ENCODE data around the gene NUMBL. TPM values are rescaled to one million over a fixed set of nuclear protein-coding genes. Genes with fewer than 3 reads are reported as not detected.

NUMBL gene
- total and polyA plus RNA-seq, 2 of the 4 experiments (the other 2 are of a cell fraction), result 6.3 to 29.0 TPM

DNA sequence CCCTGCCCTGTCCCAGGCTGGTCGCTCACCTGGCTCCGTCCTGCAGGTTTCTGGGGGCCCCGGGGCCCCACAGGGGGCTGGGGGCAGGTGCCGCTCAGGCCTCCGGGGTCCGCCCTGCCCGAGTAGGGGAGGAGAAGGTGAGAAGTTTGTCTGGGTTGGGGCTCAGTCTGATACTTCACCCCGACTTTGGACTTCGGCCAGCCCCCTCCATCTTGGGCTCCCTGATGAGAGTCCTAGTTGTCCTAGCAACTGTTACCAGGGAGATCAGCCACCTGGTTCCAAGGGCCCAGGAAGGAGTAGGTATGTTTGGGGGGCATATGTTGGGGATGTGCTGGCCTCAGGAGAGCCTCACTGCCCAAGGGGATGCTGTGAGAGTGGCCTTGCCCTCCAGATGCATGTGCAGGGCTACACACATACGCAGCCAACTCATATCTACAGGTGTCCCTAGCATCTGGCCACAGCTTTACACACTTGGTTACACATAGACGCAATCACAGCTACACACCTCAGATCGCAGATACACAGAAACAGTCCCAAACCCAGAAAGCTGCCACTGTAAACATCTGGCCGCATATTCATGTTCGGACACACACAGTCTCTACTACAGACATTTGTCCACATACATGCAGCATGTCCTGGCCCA, 3.4 kb downstream of the NUMBL start:
- Histone ChIP-seq H3K14ac (replicated peaks; ENCODE audit: low read depth, low read length) (peak overlapping the region; percentile 70), H2AFZ (replicated peaks; ENCODE audit: low read length, poor library complexity) (peak overlapping the region; percentile 73), H3K27me3 (ENCODE audit: control insufficient read depth, insufficient read depth, low read length) (no peaks in the 10 kb centered on the region), H3K27ac (ENCODE audit: insufficient read depth, low read length) (no peak overlapping the region), H4K91ac (ENCODE audit: insufficient read depth, low read depth, low read length) (peak overlapping the region; percentile 5; the same call in 1 of the 2 replicates), H4K8ac (ENCODE audit: low read depth in 2 of 2, low read length in 2 of 2) (peak overlapping the region in 1 of 2 experiments; percentile 63; a peak in 2 of 4 replicates), H2BK20ac (ENCODE audit: low read depth, low read length) (no peak overlapping the region), H4K20me1 (ENCODE audit: insufficient read depth, low read length) (peaks cover 44% of the 10 kb centered on the region), H2BK120ac (ENCODE audit: low read depth, low read length) (no peak overlapping the region), H3K4me1 (ENCODE audit: control insufficient read depth, insufficient read depth, low read length) (peaks cover 17% of the 10 kb centered on the region), H3K79me1 (ENCODE audit: low read depth in 1 of 2, low read length in 2 of 2) (peaks cover 35 to 76% of the 10 kb centered on the region in 2 experiments), H3K4me3 (ENCODE audit: insufficient read depth, low read depth, low read length) (no peak overlapping the region), H3K4me2 (ENCODE audit: low read depth, low read length) (peak overlapping the region; percentile 98), H3K56ac (ENCODE audit: extremely low read depth, insufficient read depth, low read length) (no peak overlapping the region), H3K23ac (ENCODE audit: low read depth, low read length) (peak overlapping the region; percentile 40; the same call in 1 of the 2 replicates), H3K9me1 (ENCODE audit: insufficient read depth, low read length) (peaks cover 33% of the 10 kb centered on the region), H4K5ac (ENCODE audit: low read depth, low read length) (no peak overlapping the region), H2BK5ac (ENCODE audit: low read depth, low read length, poor library complexity, severe bottlenecking) (no peak overlapping the region), H3K9ac (ENCODE audit: low read depth, low read length) (no peak overlapping the region), H3K4ac (ENCODE audit: low read depth, low read length) (peak overlapping the region; percentile 50; the same call in 1 of the 2 replicates), H3K18ac (ENCODE audit: low read depth, low read length) (no peak overlapping the region), H3K36me3 (ENCODE audit: control insufficient read depth, insufficient read depth, low read length) (peaks cover 45% of the 10 kb centered on the region), H2AK5ac (ENCODE audit: low read depth, low read length) (peak overlapping the region; percentile 6; the same call in 1 of the 2 replicates), H2AK9ac (replicated peaks; ENCODE audit: low read depth, low read length, poor library complexity) (peak overlapping the region; percentile 94), H2BK15ac (ENCODE audit: low read depth, low read length) (no peak overlapping the region), H3K9me3 (ENCODE audit: control insufficient read depth, insufficient read depth, low read length) (no peaks in the 10 kb centered on the region)
- no peak for DNase-seq
- ChIA-PET CTCF (no interaction called here), POLR2A (ENCODE audit: unreplicated experiment) (no interaction called here)
- TF ChIP-seq BHLHE40 (IDR thresholded peaks at IDR 0.05; ENCODE audit: low read depth, low read length), result no peak
- ATAC-seq (ENCODE audit: low read depth), result no peak
- intact Hi-C loops (cut with micrococcal nuclease), result no loop called here
- BruUV-seq (replicated peaks), result no TSS peak
- in situ Hi-C loops (cut with MboI; ENCODE audit: low sequenced_read_pairs), result no loop called here
- dilution Hi-C loops (cut with HindIII; ENCODE audit: low sequenced_read_pairs, unreplicated experiment), result no loop called here
- 89% methylated on average over 5 of the region's 14 CpGs; no CpG with 5 or more reads in 1 of the 2 experiments for WGBS, 2 experiments (ENCODE audit: extremely low coverage in 2 of 2, insufficient read length in 1 of 2)
